HepG2 (cell line): ENCODE results near the gene SFTPB. TPM values are rescaled to one million over a fixed set of nuclear protein-coding genes. Genes with fewer than 3 reads are reported as not detected.

ENCODE experiments used
- CCDC6 ChIP-seq: sonication (generic); formaldehyde crosslinking; IDR thresholded peaks from 2 replicates; pipeline ENCODE4 v1.8.1; 2022; ENCODE audit warnings: mild to moderate bottlenecking, missing genetic modification reagents, moderate library complexity
- DNMT1 ChIP-seq: sonication (generic); formaldehyde crosslinking; IDR thresholded peaks from 2 replicates; pipeline ENCODE4 v1.5.1; 2020; ENCODE audit warnings: mild to moderate bottlenecking, missing genetic modification reagents
- KDM5A ChIP-seq: fragments of 200-600 bp; sonication (generic); IDR thresholded peaks from 2 replicates; pipeline ENCODE4 v1.7.0; 2018; ENCODE audit warnings: antibody characterized with exemption, mild to moderate bottlenecking, low read length, borderline replicate concordance
- PCBP1 ChIP-seq: fragments of 200-400 bp; formaldehyde crosslinking; IDR thresholded peaks from 2 replicates; pipeline ENCODE4 v1.6.1; 2017; ENCODE audit warnings: mild to moderate bottlenecking, low read depth, low read length, borderline replicate concordance
- SOX5 ChIP-seq: IDR thresholded peaks from 2 replicates; pipeline ENCODE4 v1.6.1; 2016; ENCODE audit warnings: borderline replicate concordance
- SRF ChIP-seq: IDR thresholded peaks from 2 replicates; pipeline ENCODE4 v1.6.1; 2011; ENCODE audit warnings: mild to moderate bottlenecking, low read depth, low read length, moderate library complexity
- ZBTB10 ChIP-seq: sonication (generic); formaldehyde crosslinking; IDR thresholded peaks from 2 replicates; pipeline ENCODE4 v1.4.0; 2020; ENCODE audit warnings: missing genetic modification reagents, borderline replicate concordance
- ZFAT ChIP-seq: sonication (generic); formaldehyde crosslinking; conservative IDR thresholded peaks from 2 replicates; pipeline ENCODE4 v1.8.1; 2023; ENCODE audit warnings: missing genetic modification reagents, inconsistent platforms
- ZNF318 ChIP-seq: sonication (generic); formaldehyde crosslinking; IDR thresholded peaks from 2 replicates; pipeline ENCODE4 v1.4.0; 2020; ENCODE audit warnings: mild to moderate bottlenecking, missing genetic modification reagents
- ZNF44 ChIP-seq: sonication (generic); formaldehyde crosslinking; IDR thresholded peaks from 2 replicates; pipeline ENCODE4 v1.5.1; 2020; ENCODE audit warnings: mild to moderate bottlenecking, missing genetic modification reagents
- ZNF572 ChIP-seq: sonication (generic); formaldehyde crosslinking; IDR thresholded peaks from 2 replicates; pipeline ENCODE4 v1.5.1; 2020; ENCODE audit warnings: mild to moderate bottlenecking, missing genetic modification reagents
- ZNF615 ChIP-seq: sonication (generic); formaldehyde crosslinking; IDR thresholded peaks from 2 replicates; pipeline ENCODE4 v1.5.0; 2020; ENCODE audit warnings: mild to moderate bottlenecking, missing genetic modification reagents, borderline replicate concordance
- ZNF629 ChIP-seq: sonication (generic); formaldehyde crosslinking; conservative IDR thresholded peaks from 2 replicates; pipeline ENCODE4 v1.5.0; 2020; ENCODE audit warnings: missing genetic modification reagents
- ZUFSP ChIP-seq: sonication (generic); formaldehyde crosslinking; IDR thresholded peaks from 2 replicates; pipeline ENCODE4 v1.9.0; 2021; ENCODE audit warnings: missing genetic modification reagents, mild to moderate bottlenecking, borderline replicate concordance
- ZZZ3 ChIP-seq: sonication (generic); formaldehyde crosslinking; IDR thresholded peaks from 2 replicates; pipeline ENCODE4 v1.4.0; 2020; ENCODE audit warnings: missing genetic modification reagents, mild to moderate bottlenecking, borderline replicate concordance
- polyA plus RNA-seq, 8 experiments: library from polyadenylated mRNA; depleted of rRNA in 3 of 8; stranded (reverse) in 7 of 8; unstranded in 1 of 8; fragments of >200 nt; fragmentation: Illumina TruSeq in 4 of 8; extraction: Trizol in 4 of 8; gene quantifications; 2 replicates each; pipeline versions ENCODE4 v1.2.1 to v1.2.3, GENCODE V29; 2011 to 2016; ENCODE audit warnings: low read depth in 4 of 8, missing spikeins in 1 of 8, mixed read lengths in 1 of 8; ENCODE audit not compliant: insufficient read depth in 1 of 8
- total RNA-seq, 5 experiments: library from RNA; depleted of rRNA; stranded (reverse); fragments of >200 nt; fragmentation: Illumina TruSeq; extraction: Trizol; gene quantifications; 2 replicates each; pipeline ENCODE4 v1.2.3, GENCODE V29; 2016; ENCODE audit warnings: low read depth in 1 of 5

Gene SFTPB
- total and polyA plus RNA-seq, 2 of the 13 experiments (the other 11 are each of a cell fraction or from before 2014, with no cell fraction given), result not detected

GRCh38 chr2:85678794-85679672, 11.0 kb upstream of the SFTPB start (continued):
- TF ChIP-seq ZNF629 (CRISPR knock-in tag) (no peak), KDM5A (no peak), ZUFSP (no peak), ZNF572 (CRISPR knock-in tag) (0 out of 2 replicates have a peak, but pooled peaks have one; percentile 67), DNMT1 (no peak), ZNF44 (CRISPR knock-in tag) (no peak), ZBTB10 (CRISPR knock-in tag) (no peak), ZNF615 (CRISPR knock-in tag) (no peak), PCBP1 (0 out of 2 replicates have a peak, but pooled peaks have one; percentile 86), ZNF318 (CRISPR knock-in tag) (no peak), CCDC6 (CRISPR knock-in tag) (no peak), SRF (no peak), SOX5 (no peak), ZFAT (CRISPR knock-in tag) (no peak), ZZZ3 (CRISPR knock-in tag) (no peak)
